Measurements from ENCODE around the gene NDNF. TPM values are rescaled to one million over a fixed set of nuclear protein-coding genes. Genes with fewer than 3 reads are reported as not detected.

Gene NDNF, protein sequence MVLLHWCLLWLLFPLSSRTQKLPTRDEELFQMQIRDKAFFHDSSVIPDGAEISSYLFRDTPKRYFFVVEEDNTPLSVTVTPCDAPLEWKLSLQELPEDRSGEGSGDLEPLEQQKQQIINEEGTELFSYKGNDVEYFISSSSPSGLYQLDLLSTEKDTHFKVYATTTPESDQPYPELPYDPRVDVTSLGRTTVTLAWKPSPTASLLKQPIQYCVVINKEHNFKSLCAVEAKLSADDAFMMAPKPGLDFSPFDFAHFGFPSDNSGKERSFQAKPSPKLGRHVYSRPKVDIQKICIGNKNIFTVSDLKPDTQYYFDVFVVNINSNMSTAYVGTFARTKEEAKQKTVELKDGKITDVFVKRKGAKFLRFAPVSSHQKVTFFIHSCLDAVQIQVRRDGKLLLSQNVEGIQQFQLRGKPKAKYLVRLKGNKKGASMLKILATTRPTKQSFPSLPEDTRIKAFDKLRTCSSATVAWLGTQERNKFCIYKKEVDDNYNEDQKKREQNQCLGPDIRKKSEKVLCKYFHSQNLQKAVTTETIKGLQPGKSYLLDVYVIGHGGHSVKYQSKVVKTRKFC
- total RNA-seq, result under 1 TPM in 1 of 2 experiments, not detected in 1; 0.08 TPM

DNA sequence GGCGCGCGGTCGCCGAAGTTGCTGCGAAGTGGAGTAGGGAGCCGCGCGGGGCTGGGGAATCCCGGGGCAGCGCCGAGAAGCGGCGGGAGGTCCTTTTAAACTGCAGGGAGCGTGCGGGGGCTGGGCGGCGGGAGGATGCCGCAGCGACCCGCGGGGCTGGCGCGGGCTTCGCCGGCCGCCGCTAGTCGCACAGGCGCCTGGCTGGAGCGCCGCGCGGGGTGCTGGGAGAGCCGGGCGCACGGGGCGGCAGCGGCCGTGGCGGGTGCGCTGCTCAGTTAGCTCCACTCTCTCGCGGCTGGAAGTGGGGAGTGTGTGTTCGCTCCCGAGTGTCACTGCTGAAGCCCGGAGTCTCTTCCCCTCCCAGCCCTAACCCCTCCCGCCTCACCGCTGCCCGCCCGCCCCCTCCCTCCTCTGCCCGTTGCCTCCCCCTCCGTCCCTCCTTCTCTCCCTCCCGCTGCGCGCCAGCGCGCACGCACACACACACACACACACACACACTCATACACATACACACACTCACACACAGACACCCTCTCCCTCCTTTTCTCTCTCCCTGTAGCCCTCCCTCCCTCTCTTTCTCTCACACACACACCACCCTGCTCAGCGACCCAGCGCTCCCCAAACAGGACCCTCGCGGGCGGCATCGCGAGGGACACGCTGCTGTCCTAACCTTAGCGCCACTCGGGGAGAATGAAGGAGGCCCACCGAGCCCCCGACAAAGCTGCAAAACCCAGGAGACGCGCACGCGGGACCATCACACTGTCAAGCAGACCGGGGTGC lies at the start of gene NDNF:
Gene NDNF (minus strand): TSS at position 312 of the 780 bp plus-strand sequence. CDS start 26,698 bp downstream, outside the sequence.
- H3K9me3 Mint-ChIP-seq (ENCODE audit: insufficient read depth), result no peaks in the 10 kb centered on the region
- no peak within 1 kb of the TSS for H3K27ac Mint-ChIP-seq
- H3K36me3 Mint-ChIP-seq (ENCODE audit: low read depth), result no peaks in the 10 kb centered on the region
- H3K27me3 Mint-ChIP-seq (ENCODE audit: low read depth), result peaks cover 55% of the 10 kb centered on the region
- peak within 1 kb of the TSS; percentile 76 for H3K4me3 Mint-ChIP-seq
- ChIA-PET POLR2A (no interaction called here), CTCF (no interaction called here)
- peaks cover 24% of the 10 kb centered on the region for H3K4me1 Mint-ChIP-seq (ENCODE audit: low read depth)
- ATAC-seq, result peak; percentile 80
- DNase-seq, result peak; percentile 53

DNA sequence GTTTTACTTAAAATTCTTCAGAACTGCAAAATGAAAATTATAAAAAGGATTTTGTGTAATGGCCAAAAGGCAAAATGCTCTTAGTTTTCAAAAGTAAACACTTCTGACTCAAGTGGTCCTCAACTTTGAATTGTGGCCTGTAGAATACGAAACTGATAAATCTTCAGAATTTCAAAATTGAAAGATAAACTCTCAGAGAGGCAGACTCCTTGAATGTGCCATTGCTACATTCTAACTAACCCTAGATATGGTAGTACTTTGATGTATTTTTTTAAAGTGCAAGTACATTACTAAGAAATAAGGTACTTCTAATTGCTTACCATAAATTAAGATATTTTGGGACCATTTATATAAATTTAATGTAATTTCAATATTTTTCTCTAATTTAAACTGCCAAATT lies 47.4 kb upstream of the NDNF start:
- Mint-ChIP-seq H3K9me3 (ENCODE audit: insufficient read depth) (no peaks in the 10 kb centered on the region), H3K4me3 (no peak overlapping the region), H3K27ac (no peak overlapping the region), H3K4me1 (ENCODE audit: low read depth) (peaks cover 23% of the 10 kb centered on the region), H3K27me3 (ENCODE audit: low read depth) (no peaks in the 10 kb centered on the region), H3K36me3 (ENCODE audit: low read depth) (no peaks in the 10 kb centered on the region)
- CTCF ChIA-PET, result interaction anchor here (0.8 to 3.8 kb wide), 3 partner anchors 9 to 188 kb away, joined by 3 to 23 read pairs (median 8); no protein-coding TSS in a partner anchor
- DNase-seq, result no peak
- ATAC-seq, result no peak
- POLR2A ChIA-PET, result interaction anchor here (0.7 kb wide), 1 partner anchor 81 kb away, joined by 3 read pairs; no protein-coding TSS in a partner anchor

GRCh38 chr4:121118344-121118743 lies 46.0 kb upstream of the NDNF start:
- ChIA-PET CTCF (interaction anchor here (0.9 to 3.8 kb wide), 7 partner anchors 13 to 190 kb away, joined by 3 to 23 read pairs (median 5); no protein-coding TSS in a partner anchor), POLR2A (interaction anchor here (1.1 kb wide), 1 partner anchor 71 kb away, joined by 3 read pairs; no protein-coding TSS in a partner anchor)
- DNase-seq (no peak), ATAC-seq (no peak)
- Mint-ChIP-seq H3K9me3 (ENCODE audit: insufficient read depth) (no peaks in the 10 kb centered on the region), H3K36me3 (ENCODE audit: low read depth) (no peaks in the 10 kb centered on the region), H3K4me3 (no peak overlapping the region), H3K27ac (no peak overlapping the region), H3K4me1 (ENCODE audit: low read depth) (peaks cover 35% of the 10 kb centered on the region), H3K27me3 (ENCODE audit: low read depth) (no peaks in the 10 kb centered on the region)

DNA sequence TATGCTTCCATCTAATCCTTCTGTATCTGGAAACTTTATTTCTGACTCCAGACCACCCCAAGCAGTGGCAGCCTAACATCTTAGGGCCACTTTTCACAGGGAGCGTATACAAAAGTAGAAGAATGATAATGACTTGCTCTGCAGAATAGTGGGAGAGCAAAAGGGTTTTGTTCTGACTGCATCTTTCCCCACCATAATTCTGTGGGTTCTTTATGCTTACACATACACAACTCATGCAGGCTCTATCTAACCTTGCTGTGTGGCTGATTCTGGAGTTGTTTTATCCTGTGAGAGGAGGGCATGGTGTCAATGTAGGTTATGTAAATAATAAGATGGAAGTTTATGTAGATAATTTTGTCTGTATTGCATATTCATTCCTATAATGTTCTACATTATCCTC lies 42.4 kb upstream of the NDNF start:
- no peak overlapping the region for H3K4me3 Mint-ChIP-seq
- ChIA-PET POLR2A (no interaction called here), CTCF (no interaction called here)
- no peak for ATAC-seq
- no peaks in the 10 kb centered on the region for H3K9me3 Mint-ChIP-seq (ENCODE audit: insufficient read depth)
- H3K27ac Mint-ChIP-seq, result no peak overlapping the region
- DNase-seq, result no peak
- no peaks in the 10 kb centered on the region for H3K36me3 Mint-ChIP-seq (ENCODE audit: low read depth)
- H3K4me1 Mint-ChIP-seq (ENCODE audit: low read depth), result peaks cover 38% of the 10 kb centered on the region
- H3K27me3 Mint-ChIP-seq (ENCODE audit: low read depth), result no peaks in the 10 kb centered on the region

DNA sequence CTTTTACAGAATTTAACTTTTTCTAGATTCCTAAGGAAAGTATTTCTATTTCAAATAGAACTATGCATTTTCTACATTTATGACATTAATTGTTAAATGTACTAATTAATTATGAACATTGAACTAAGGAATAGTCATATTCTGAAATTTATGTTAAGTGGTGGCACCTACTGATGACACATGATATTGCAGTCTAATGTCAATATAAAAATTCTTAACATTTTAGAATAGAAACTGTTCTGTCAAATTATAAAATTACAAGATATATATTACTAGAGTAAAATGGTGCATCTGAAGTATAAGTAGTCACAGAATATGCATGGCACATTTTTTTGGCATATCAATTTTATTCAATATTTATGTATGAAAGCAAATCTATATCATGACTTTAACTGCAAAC lies 40.2 kb upstream of the NDNF start:
- no peak overlapping the region for H3K27ac Mint-ChIP-seq
- H3K9me3 Mint-ChIP-seq (ENCODE audit: insufficient read depth), result no peaks in the 10 kb centered on the region
- no peak overlapping the region for H3K4me3 Mint-ChIP-seq
- peaks cover 20% of the 10 kb centered on the region for H3K4me1 Mint-ChIP-seq (ENCODE audit: low read depth)
- DNase-seq (no peak), ATAC-seq (no peak)
- H3K36me3 Mint-ChIP-seq (ENCODE audit: low read depth), result no peaks in the 10 kb centered on the region
- no peaks in the 10 kb centered on the region for H3K27me3 Mint-ChIP-seq (ENCODE audit: low read depth)
- POLR2A ChIA-PET, result no interaction called here
- CTCF ChIA-PET, result interaction anchor here (1.1 to 2.8 kb wide), 7 partner anchors 12 to 196 kb away, joined by 3 to 11 read pairs (median 5); no protein-coding TSS in a partner anchor

DNA sequence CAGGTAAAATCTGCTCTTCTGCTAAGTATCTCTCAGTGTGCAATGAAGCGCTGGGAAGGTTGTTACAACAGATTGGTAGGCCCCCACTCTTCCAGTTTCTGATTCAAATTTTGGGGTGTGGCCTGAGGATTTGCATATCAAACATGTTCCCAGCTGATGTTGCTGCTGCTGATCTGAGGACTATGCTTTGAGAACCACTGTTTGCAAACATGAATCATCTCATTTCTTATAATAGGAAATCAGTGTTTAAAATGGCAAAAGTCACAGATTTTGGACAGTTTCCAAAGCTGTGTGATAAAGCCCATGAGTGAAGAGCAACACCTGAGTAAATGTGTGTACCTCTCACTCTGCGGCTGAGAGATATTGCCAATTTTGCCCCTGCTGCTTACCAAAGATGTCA lies 36.2 kb upstream of the NDNF start:
- H3K27ac Mint-ChIP-seq, result no peak overlapping the region

DNA sequence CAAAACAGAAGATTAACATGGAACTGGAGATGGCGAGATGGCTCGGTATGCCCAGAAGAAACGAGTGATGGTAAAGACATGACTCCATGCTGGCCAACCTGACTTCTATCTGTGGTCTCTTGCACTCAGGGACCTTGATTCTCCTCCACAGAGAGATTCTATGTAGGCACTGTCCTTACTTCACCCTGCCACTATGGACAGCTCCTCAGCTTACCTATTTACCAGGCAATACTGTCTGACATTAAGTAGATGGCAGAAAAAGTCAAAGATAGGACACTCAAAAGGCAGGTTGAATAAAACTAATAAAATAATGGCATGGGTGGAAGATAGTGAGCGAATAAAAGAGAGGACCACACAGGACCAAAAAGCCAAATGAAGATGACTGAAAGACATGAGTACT lies 35.2 kb upstream of the NDNF start:
- peaks cover 2% of the 10 kb centered on the region for H3K36me3 Mint-ChIP-seq (ENCODE audit: low read depth)
- H3K27me3 Mint-ChIP-seq (ENCODE audit: low read depth), result peaks cover 2% of the 10 kb centered on the region
- H3K4me1 Mint-ChIP-seq (ENCODE audit: low read depth), result no peaks in the 10 kb centered on the region
- ATAC-seq (no peak), DNase-seq (no peak)
- H3K9me3 Mint-ChIP-seq (ENCODE audit: insufficient read depth), result peaks cover 4% of the 10 kb centered on the region
- CTCF ChIA-PET, result interaction anchor here (1.0 kb wide), 1 partner anchor 85 kb away, joined by 6 read pairs; no protein-coding TSS in a partner anchor
- H3K27ac Mint-ChIP-seq, result no peak overlapping the region
- POLR2A ChIA-PET, result no interaction called here
- H3K4me3 Mint-ChIP-seq, result no peak overlapping the region

More for the DNA sequence above, 36.2 kb upstream of the NDNF start:
- Mint-ChIP-seq H3K4me1 (ENCODE audit: low read depth) (peaks cover 6% of the 10 kb centered on the region), H3K27me3 (ENCODE audit: low read depth) (peaks cover 2% of the 10 kb centered on the region), H3K4me3 (no peak overlapping the region), H3K36me3 (ENCODE audit: low read depth) (peaks cover 2% of the 10 kb centered on the region), H3K9me3 (ENCODE audit: insufficient read depth) (peaks cover 4% of the 10 kb centered on the region)
- ATAC-seq, result no peak
- DNase-seq, result no peak
- POLR2A ChIA-PET, result no interaction called here
- CTCF ChIA-PET, result interaction anchor here (0.7 to 1.3 kb wide), 4 partner anchors 72 to 84 kb away, joined by 3 to 6 read pairs (median 4); no protein-coding TSS in a partner anchor

GRCh38 chr4:121100093-121100775 lies 27.9 kb upstream of the NDNF start:
- peaks cover 4% of the 10 kb centered on the region for H3K9me3 Mint-ChIP-seq (ENCODE audit: insufficient read depth)
- H3K27ac Mint-ChIP-seq, result no peak overlapping the region
- no peak for ATAC-seq
- no peaks in the 10 kb centered on the region for H3K4me1 Mint-ChIP-seq (ENCODE audit: low read depth)
- no peak overlapping the region for H3K4me3 Mint-ChIP-seq
- H3K36me3 Mint-ChIP-seq (ENCODE audit: low read depth), result no peaks in the 10 kb centered on the region
- H3K27me3 Mint-ChIP-seq (ENCODE audit: low read depth), result no peaks in the 10 kb centered on the region
- POLR2A ChIA-PET, result no interaction called here
- CTCF ChIA-PET, result interaction anchor here (0.8 to 1.5 kb wide), 3 partner anchors 9 to 149 kb away, joined by 3 to 6 read pairs (median 5); no protein-coding TSS in a partner anchor
- no peak for DNase-seq

GRCh38 chr4:121098266-121098665 lies 25.9 kb upstream of the NDNF start:
- Mint-ChIP-seq H3K9me3 (ENCODE audit: insufficient read depth) (no peaks in the 10 kb centered on the region), H3K36me3 (ENCODE audit: low read depth) (no peaks in the 10 kb centered on the region), H3K27me3 (ENCODE audit: low read depth) (no peaks in the 10 kb centered on the region), H3K4me1 (ENCODE audit: low read depth) (no peaks in the 10 kb centered on the region), H3K4me3 (no peak overlapping the region), H3K27ac (no peak overlapping the region)
- ChIA-PET CTCF (interaction anchor here (1.0 kb wide), 1 partner anchor 381 kb away, joined by 3 read pairs; no protein-coding TSS in a partner anchor), POLR2A (no interaction called here)
- DNase-seq (no peak), ATAC-seq (no peak)

DNA sequence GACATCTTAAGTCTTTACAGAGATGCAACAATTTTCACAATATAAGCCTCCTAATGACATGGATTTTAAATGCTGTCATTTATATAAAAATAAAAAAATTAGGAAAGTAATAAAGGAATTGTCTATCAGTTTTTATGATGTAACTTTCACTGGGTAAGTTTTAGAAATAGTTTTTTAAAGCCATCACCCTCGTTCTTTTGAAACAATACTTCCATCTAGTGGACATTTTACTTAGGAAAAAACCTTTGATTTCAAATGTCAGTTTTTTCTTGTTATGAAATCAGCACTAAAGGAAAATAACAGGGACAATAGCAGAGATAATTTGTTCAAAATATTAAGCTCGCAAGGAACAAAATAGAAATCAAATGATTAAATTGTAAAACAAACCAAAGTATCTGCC lies 24.3 kb upstream of the NDNF start:
- Mint-ChIP-seq H3K36me3 (ENCODE audit: low read depth) (no peaks in the 10 kb centered on the region), H3K27me3 (ENCODE audit: low read depth) (no peaks in the 10 kb centered on the region), H3K27ac (no peak overlapping the region), H3K4me3 (no peak overlapping the region), H3K4me1 (ENCODE audit: low read depth) (no peaks in the 10 kb centered on the region), H3K9me3 (ENCODE audit: insufficient read depth) (no peaks in the 10 kb centered on the region)
- ChIA-PET POLR2A (no interaction called here), CTCF (interaction anchor here (0.8 kb wide), 2 partner anchors 22 to 93 kb away, joined by 3 read pairs; no protein-coding TSS in a partner anchor)
- DNase-seq (no peak), ATAC-seq (no peak)

DNA sequence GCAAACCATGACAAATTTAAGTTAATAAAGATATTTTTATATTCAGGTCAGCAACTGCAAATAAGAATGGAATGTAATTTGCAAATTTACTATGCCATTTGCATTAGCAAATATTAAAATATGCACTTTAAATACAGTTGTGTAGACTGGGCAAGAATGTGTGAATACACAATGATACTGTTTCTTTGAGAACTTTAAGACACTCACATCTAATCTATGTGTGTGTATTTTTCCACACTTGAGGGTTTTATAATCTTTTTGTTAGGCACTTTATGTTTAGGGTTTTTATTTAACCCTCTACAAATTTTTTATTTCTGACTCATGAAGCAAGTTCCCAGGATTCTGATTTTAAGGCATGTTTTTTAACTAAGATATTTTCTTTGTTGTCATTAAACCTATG lies 23.9 kb upstream of the NDNF start:
- no peaks in the 10 kb centered on the region for H3K9me3 Mint-ChIP-seq (ENCODE audit: insufficient read depth)
- ChIA-PET POLR2A (no interaction called here), CTCF (interaction anchor here (0.8 to 1.2 kb wide), 2 partner anchors 42 to 376 kb away, joined by 3 to 4 read pairs; no protein-coding TSS in a partner anchor)
- H3K27me3 Mint-ChIP-seq (ENCODE audit: low read depth), result no peaks in the 10 kb centered on the region
- ATAC-seq, result no peak
- H3K4me3 Mint-ChIP-seq, result no peak overlapping the region
- no peak overlapping the region for H3K27ac Mint-ChIP-seq
- no peaks in the 10 kb centered on the region for H3K4me1 Mint-ChIP-seq (ENCODE audit: low read depth)
- DNase-seq, result no peak
- H3K36me3 Mint-ChIP-seq (ENCODE audit: low read depth), result no peaks in the 10 kb centered on the region

Data from activated CD8-positive, alpha-beta T cell treated with anti-CD3 and anti-CD28 coated beads, Interleukin-2, amount 10 ng/mL, durations not matched to agents 7 days and 5 days (primary cell).